NCI-H2107 treated with DMSO at 0.1 percent for 48 hours (cell line): ENCODE results near the gene TEX28.
A peak's percentile ranks its signal among the peaks of the same experiment; 100 is the strongest.
"Not testable (repeated sequence)": the region's sequence is repeated elsewhere in the genome, so short reads cannot be mapped to it uniquely, and the experiment has no call there.

Experiments
- DNase-seq: peaks from one replicate; lab custom pipeline; 2025; ENCODE audit not compliant: unreplicated experiment; lab: John Stamatoyannopoulos, UW

The TEX28 gene

DNA sequence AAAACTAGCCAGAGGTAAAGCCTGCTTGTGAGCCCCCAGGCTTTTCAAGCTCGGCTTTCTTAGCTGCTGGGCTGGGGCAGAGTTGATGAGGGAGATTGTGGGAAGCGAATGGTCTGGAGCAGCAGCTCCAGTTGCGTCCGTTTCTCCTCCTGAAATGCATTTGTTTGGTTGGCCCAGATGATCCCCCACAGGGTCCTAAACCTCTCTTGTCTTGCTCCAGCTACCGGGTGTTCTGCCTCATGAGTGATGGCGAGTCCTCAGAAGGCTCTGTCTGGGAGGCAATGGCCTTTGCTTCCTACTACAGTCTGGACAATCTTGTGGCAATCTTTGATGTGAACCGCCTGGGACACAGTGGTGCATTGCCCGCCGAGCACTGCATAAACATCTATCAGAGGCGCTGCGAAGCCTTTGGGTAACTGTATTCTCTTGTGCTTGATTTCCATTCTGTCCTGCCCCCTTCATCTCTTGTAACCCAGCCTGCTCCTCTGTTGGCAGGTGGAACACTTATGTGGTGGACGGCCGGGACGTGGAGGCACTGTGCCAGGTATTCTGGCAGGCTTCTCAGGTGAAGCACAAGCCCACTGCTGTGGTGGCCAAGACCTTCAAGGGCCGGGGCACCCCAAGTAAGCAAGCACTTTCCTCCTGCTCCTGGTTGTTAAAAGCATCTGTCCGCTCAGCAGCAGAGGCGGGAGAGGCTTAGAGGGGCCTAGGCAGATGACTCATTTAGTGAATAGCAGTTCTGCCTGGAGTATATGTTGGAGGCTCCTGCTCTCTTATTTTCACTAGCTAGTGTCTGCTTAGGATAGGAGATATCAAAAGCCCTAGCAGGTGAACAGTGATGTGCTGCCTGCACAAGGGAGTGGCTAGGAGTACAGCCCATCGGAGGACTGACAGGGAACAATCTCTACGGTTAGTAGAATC, 16.0 kb upstream of the TEX28 start:
- peak; percentile 41 for DNase-seq

DNA sequence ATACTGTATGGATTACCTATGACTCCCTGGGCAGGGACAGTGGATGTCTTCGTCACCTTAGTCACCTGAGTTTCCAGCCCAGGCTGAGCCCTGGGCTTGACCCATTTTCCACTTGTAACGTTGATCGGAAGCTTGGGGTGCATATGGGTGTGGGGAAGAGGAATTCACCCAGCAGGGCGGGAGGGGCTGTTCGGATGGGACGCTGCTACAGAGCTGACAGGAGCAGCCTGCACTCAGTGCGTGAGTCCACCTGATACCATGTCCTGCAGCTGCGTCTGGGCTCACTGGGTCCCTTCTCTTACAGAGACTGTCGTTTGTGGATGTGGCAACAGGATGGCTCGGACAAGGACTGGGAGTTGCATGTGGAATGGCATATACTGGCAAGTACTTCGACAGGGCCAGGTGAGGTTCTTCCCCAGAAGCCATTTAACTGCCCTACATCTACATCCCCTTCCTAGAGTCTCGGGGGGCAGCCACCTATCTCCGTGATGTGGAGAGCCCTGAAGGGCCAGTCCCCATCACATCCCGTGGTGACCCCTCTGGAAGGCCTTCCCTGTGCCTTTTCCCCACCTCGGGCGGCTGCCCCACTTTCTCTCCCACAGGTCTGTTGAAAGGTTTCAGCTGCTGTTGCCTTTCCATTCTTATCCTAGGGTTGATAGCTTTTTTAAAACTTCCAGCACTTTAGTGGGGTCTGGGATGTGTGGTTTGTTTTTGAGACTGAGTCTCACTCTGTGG, 14.3 kb upstream of the TEX28 start:
- no peak for DNase-seq

DNA sequence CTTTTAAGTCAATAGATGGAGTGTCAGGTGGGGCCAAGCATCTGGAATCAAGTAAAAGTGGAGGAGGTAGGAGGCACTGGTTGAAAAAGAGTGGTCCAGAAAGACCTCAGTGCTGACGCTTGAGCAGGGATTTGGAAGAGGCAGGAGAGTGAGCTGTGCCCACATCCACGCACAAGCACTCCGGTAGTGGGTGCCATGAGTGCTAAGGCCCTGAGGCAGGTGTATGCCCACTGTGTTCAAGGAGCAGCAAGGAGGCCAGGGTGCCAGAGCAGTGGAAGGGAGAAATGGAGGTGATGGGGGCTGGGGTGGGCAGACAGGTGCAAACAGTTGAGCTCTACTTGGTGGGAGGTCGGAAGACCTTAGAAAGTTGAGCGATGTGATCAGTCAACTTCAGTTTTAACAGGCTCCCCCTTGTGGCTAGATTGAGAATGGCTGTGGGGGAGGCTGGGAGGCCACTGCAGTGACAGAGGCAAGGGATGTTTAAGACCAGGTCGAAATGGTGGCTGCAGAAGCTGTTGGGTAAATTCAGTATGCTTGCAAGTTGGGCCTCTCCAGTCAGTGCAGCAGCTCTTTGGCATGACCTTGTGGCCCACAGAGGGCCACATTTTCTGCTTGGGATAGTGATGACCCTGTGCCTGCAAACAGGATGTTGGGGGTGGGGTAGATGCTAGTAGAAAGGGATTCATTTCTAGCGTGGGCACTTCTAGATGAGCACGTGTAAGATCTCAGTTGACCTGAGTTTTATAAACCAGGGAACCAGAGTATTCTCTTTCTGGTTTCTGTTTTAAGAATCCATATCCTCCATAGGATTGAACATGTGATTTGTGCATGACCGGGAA, 13.4 kb upstream of the TEX28 start:
- peak; percentile 19 for DNase-seq

DNA sequence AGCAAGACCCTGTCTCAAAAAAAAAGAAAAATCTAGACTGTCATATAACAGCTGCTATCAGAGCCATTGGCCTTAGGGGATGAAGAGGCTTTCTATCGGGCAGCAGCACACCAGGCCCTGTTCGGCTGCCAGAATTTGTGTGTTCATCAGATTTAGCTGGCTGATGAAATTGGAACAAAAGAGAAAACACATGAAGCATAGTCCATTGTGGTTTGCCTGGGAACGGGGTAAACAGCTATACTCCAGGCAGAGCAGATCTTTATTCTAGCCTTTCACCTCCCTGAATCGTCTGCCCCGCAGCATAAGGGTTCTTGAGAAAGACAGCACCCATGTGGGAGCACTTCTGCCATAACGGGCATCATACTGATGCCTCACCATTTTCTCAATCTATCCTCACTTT, 12.3 kb upstream of the TEX28 start:
- no peak for DNase-seq

DNA sequence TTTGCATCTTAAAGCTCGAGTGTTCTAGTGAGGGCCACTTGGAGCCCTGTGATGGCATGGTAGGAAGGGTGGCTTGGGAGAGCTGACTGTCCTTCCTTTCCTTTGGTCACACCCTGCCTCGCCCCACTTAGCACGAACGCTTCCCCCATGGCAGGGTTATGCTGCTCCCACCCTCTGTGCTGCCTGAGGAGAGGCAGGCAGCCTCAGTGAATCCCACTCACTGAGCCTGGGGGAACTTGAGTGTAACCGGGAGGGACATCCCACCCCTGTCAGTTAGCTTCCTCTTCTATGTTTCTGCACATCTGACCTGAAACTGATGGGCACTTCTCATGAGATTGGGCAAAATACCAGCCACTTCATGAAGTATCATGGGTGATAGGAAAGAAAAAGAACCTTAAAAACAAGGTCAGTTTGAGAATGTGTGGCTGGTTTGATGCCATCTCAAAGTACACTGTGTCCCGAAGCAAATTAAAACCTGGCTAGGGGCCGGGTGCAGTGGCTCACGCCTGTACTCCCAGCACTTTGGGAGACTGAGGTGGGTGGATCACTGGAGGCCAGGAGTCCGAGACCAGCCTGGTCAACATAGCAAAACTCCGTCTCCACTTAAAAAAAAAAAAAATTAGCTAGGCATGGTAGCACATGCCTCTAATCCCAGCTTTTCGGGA, 10.7 kb upstream of the TEX28 start:
- no peak for DNase-seq

DNA sequence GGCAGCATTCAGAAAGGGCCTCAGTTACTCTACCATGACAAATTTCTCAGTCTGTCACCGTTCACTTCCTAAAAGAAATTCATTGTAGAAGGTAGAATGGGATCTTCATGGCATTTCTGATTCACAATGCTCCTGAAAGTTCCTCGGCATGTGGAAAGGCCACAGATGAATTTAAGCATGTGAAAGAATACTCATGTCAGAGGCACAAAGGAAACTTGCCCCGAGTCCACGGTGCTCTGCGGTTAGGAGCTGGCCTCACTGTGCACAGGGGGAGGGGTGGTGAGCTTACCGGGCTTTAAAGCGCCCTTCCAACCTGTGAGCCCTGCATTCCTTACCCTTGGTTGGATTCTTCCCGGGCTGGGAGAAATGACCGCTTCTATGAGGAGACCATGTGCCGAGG, 9.9 kb upstream of the TEX28 start:
- DNase-seq: no peak

DNA sequence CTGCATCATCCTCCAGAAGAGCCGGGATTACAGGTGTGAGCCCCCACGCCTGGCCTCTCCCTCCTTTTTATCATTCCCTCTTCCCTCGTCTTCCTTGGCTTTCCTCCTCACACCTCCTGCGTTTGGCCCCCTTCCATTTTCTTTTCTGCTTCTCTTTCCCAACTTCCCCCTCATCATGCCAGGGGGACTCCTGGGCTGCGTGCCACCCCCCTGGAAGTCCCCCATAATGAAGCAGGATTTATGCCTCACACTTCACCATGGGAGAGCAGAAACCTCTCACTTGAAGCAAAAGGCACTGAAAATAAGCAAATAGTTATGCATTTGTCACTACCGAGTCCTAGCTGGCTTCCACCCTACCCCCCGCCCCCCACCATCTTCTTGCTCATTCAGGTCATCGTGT, 8.6 kb upstream of the TEX28 start:
- no peak for DNase-seq

DNA sequence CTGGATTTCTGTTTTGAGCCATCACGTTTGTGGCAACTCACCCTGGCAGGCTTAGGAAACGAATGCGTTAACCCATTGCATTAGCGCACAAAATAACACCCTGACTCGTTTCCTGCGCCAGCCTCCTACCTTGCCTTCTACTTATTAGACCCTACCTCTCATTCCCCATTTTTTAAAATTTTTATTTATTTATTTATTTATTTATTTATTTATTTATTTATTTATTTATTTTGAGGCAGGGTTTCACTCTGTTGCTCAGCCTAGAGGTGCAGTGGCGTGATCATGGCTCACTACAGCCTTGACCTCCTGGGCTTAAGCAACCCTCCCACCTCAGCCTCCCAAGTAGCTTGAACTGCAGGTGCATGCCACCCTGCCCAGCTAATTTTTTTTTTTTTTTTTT, 8.1 kb upstream of the TEX28 start:
- DNase-seq: not testable (repeated sequence)

DNA sequence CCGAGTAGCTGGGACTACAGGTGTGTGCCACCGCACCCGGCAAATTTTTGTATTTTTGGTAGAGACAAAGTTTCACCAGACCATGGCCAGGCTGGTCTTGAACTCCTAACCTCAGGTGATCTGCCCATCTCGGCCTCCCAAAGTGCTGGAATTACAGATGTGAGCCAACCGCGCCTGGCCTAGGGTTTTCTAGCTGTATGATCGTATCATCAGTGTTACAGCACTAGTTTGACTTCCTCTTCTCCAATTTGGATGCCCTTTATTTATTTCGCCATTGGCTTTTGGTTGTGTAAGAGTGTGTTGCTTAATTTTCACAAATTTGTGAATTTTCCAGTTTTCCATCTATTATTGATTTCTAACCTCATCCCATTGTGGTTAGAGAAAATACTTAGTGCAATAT, 5.9 kb upstream of the TEX28 start:
- no peak for DNase-seq

DNA sequence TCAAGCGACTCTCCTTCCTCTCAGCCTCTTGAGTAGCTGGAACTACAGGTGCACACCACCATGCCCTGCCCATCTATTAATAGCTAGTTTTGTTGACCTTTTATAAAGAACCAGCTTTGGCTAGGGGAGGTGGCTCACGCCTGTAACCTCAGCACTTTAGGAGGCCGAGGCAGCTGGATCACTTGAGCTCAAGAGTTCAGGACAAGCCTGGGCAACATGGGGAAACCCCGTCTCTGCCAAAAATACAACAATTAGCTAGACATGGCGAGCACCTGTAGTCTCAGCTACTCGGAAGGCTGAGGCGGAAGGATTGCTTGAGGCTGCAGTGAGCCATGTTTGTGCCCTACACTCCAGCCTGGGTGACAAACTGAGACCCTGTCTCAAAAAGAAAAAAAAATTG, 3.4 kb upstream of the TEX28 start:
- DNase-seq: no peak

DNA sequence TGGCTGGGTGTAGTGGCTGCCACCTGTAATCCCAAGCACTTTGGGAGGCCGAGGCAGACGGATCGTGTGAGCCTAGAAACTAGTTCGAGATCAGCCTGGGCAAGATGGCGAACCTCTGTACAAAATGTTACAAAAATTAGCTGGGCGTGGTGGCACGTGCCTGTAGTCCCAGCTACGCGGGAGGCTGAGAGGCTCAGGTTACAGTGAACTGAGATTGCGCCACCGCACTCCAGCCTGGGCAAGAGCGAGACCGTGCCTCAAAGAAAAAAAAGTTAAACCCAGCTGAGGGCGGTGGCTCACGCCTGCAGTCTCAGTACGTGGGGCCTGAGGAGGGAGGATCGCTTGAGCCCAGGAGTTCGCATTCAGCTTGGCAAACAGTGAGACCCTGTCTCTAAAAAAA, 1.8 kb upstream of the TEX28 start:
- DNase-seq: no peak

DNA sequence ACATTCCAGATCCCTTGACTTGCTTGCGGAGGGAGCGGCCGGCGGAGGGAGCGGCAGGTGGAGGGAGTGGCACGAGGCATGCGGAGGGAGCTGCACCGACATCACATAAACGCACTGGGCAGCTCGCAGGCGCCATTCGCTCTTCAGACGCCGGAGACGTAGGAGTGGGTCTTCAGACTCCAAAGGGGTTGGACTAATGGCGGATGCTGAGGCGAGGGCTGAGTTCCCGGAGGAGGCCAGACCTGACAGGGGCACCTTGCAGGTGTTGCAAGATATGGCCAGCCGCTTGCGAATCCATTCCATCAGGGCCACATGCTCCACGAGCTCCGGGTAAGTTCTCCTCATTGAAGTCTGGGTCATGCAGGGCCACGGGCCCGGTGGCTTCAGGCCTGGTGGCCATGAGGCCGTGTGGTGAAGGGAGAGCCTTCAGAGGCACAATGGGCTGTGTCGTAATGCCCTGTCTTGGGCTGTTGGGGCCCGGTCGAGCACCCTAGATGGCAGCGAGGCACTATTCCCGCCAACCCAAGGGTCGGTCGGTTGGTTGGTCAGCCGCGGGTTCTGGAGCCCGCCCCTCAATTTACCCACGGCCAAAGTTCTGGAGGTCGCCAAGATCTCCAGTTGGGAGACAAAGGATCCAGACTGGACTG, 863 bp upstream of the TEX28 start, which contains the start of gene TKTL1:
TSS of gene TKTL1 (plus strand) at position 132 of the 647 bp plus-strand sequence. CDS start at position 197, 65 bp downstream.
- no peak for DNase-seq

DNA sequence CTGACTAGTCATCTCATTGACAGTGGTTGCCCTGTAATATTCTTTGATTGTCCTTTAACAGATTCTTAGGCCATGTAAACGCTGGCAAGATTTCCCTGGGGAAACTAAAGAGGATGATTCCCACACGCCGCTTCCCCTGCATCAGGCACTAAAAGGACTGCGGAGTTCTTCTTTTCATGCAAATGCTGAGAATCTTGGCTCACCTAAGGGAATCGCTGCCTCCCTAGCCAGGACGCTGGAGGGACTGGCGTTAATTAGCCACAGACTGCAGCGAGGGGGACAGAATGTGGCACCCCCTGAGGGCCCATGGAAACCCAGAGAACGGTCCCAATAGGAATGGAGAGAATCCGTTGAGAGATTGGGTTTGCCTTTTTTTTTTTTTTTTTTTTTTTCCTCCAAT, 8.5 kb downstream of the TEX28 start:
- not testable (repeated sequence) for DNase-seq

DNA sequence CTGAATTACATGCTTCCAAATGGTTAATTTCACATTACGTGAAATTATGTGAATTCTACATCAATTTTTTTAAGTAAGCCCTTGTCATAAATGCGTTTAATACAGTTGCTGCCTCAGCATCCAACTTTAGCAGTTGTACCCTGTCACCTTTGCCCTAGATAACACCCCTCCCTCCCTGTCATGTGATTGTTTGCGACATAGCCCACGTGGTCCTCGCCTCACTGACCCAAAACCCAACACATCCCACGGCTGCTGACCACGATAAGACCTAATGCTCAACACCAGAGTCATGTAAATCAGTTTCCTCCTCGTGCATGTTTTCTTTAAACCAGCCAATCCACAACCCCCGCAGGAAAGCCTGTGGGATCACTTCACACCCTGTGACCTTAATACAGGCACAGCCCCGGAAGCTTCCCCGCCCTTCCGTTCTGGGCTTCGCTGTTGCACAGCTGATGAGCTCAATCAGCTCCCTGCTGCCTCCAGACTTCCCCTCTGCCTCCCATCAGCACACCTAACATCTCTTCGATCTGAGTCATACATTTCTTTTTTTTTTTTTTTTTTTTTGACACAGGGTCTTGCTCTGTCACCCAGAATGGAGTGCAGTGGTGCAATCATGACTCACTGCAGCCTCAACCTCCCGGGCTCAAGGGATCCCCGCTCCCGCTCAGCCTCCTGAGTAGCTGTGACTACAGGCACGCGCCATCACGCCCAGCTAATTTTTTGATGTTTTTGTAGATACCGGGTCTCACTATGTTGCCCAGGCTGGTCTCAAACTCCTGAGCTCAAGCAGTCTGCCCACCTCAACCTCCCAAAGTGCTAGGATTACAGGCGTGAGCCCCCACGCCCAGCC, 10.2 kb downstream of the TEX28 start:
- DNase-seq: not testable (repeated sequence)

DNA sequence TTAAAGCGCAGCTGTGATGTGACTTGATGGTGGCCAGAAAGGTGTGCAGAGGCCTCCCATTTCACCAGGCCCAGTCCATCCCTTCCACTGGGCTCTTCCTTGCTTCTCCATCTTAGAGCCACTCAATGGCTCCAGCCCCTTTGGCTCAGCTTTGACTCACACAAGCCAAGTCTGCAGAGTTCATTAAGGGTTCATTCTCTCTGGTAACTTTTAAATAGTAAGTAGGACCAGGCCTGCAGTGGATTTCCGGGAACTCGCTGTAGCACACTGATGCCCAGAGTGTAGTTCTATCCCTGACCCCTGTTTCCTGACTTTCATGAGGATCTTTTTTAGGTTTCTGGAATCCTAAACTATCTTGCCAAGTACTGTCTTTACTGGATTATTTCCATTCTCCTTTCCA, 25.7 kb downstream of the TEX28 start:
- not testable (repeated sequence) for DNase-seq

DNA sequence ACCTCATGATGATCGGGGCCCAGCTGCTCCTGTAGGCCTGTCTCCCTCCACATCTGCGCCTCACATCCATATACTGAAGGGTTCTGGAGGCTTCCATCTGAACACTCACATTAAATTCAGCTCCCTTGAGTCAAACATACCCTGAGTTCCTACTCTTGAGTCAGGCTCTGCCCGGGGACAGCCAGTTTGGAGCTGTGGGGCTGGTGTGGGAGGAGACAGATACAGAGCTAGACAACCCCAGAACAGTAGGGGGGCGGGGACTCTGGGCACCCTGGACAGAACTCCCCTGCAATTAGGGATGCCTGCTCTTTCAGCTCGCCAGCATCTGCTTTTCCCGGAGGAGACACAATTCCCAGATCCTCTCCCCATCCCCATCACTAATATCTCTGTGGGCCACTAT, 31.9 kb downstream of the TEX28 start:
- DNase-seq: not testable (repeated sequence)

DNA sequence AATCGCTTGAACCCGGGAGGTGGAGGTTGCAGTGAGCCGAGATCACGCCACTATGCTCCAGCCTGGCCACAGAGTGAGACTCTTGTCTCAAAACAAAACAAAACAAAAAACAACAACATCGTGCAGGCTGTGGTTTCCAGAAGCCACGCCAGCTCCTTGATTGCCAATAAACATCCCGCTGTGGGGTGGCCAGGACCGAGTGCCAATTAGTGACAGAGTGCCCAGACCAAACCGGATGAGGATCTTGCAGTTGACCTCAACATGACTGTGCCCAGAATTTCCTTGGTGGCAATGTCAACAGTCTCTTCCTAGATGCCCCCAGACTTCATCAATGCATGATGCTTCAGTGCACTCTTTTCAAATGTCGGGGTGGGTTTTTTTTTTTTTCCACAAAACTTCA, 36.2 kb downstream of the TEX28 start:
- DNase-seq: not testable (repeated sequence)

DNA sequence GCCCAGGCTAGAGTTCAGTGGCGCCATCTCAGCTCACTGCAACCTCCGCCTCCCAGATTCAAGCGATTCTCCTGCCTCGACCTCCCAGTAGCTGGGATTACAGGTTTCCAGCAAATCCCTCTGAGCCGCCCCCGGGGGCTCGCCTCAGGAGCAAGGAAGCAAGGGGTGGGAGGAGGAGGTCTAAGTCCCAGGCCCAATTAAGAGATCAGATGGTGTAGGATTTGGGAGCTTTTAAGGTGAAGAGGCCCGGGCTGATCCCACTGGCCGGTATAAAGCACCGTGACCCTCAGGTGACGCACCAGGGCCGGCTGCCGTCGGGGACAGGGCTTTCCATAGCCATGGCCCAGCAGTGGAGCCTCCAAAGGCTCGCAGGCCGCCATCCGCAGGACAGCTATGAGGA, 37.6 kb downstream of the TEX28 start, which contains the start of gene OPN1MW3:
TSS of gene OPN1MW3 (plus strand) at position 301 of the 400 bp plus-strand sequence. CDS start at position 339, 38 bp downstream.
- DNase-seq: not testable (repeated sequence)

DNA sequence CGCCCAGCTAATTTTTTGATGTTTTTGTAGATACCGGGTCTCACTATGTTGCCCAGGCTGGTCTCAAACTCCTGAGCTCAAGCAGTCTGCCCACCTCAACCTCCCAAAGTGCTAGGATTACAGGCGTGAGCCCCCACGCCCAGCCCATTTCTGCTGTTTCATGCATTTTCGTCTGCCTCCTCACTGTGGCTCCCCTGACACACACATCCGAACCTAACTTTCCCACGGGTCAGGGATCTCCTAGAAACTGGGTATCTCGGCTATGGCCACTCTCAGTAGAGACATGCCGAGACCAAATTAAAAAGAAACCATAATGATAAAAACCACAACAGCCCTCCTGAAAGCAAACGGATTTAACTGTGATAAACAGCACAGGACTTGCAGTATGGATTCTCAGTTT, 46.8 kb downstream of the TEX28 start:
- not testable (repeated sequence) for DNase-seq
